MCF 10A (cell line): Measurements from ENCODE around the gene C1QL2. TPM values are rescaled to one million over a fixed set of nuclear protein-coding genes. Genes with fewer than 3 reads are reported as not detected.

Experiments used
- BruUV-seq: library from RNA; stranded (reverse); fragments of 400-500 nt; replicated peaks from 2 replicates; lab custom pipeline; 2021; lab: Mats Ljungman, UMichigan
- CTCF ChIA-PET: fragments of 300-600 bp; sonication (Branson Sonifier 250); formaldehyde crosslinking; extraction: SDS; loops from one replicate; lab custom pipeline; 2021; ENCODE audit warnings: antibody characterized with exemption, inconsistent platforms; lab: Yijun Ruan, JAX
- POLR2A ChIA-PET: fragments of 300-600, 350-650 bp; sonication (Branson Sonifier 250); formaldehyde crosslinking; extraction: SDS; loops from one replicate; lab custom pipeline; 2020; ENCODE audit warnings: antibody characterized with exemption, inconsistent platforms; lab: Yijun Ruan, JAX
- DNase-seq: peaks from one replicate; pipeline ENCODE4 v3.0.0-alpha.2; 2018; ENCODE audit not compliant: unreplicated experiment
- H3K27ac Mint-ChIP-seq: one replicate; pipeline ENCODE4 v1.8.0; 2022; ENCODE audit warnings: mild to moderate bottlenecking, low read depth, mixed read lengths; ENCODE audit not compliant: unreplicated experiment
- H3K27me3 Mint-ChIP-seq: one replicate; pipeline ENCODE4 v1.8.0; 2022; ENCODE audit warnings: mixed read lengths; ENCODE audit not compliant: insufficient read depth, unreplicated experiment
- H3K36me3 Mint-ChIP-seq: one replicate; pipeline ENCODE4 v1.8.0; 2022; ENCODE audit warnings: mild to moderate bottlenecking, moderate library complexity, mixed read lengths; ENCODE audit not compliant: insufficient read depth, unreplicated experiment
- H3K4me1 Mint-ChIP-seq: one replicate; pipeline ENCODE4 v1.8.0; 2022; ENCODE audit warnings: mixed read lengths; ENCODE audit not compliant: insufficient read depth, unreplicated experiment
- H3K4me3 Mint-ChIP-seq: one replicate; pipeline ENCODE4 v1.8.0; 2022; ENCODE audit warnings: mild to moderate bottlenecking, moderate library complexity, mixed read lengths; ENCODE audit not compliant: unreplicated experiment
- H3K9me3 Mint-ChIP-seq: one replicate; pipeline ENCODE4 v1.8.0; 2022; ENCODE audit warnings: mixed read lengths; ENCODE audit not compliant: unreplicated experiment
- intact Hi-C: fragments of 100-400 bp; cut with micrococcal nuclease; formaldehyde crosslinking; loops from 2 replicates; pipeline ENCODE4 v1.14.1; 2022
- total RNA-seq: library from RNA; stranded (reverse); gene quantifications from 2 replicates; pipeline ENCODE4 v1.2.3, GENCODE V29; 2022
- TF ChIP-seq, protein P1 (sequence below): fragments of 200-600 bp; IDR thresholded peaks from one replicate; pipeline ENCODE4 v1.8.0; 2022; ENCODE audit warnings: antibody characterized with exemption, mild to moderate bottlenecking; ENCODE audit not compliant: unreplicated experiment

The C1QL2 gene
- total RNA-seq, 1 experiment from 2014 or later, result not detected

DNA sequence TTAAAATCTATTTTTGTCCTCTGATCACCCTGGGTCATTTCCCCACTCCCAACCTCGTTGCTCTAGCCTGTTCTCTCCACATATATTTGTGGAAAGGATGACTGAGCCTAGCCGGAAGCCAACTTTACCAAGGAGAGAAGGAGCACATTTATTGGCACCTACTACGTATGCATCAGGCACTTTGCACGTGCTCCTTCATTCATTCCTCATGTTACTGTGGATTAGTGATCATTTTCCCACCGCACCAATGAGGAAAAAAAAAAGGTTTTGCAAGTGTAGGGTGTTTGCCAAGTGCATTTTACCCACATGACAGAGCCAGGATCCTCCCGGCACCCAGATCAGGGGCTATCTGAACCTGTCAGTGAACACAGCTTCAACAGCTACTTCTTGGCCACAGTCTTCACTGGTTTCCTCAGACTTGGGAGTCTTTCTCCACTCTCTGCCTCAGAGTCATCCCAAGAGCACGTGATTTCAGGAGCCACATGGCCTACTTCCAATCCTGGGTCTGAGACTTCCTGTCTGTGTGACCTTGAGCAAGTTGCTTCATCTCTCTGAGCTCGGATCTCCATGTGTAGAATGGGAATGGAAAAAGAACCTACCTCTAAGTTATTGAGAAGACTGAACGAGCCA lies 1.9 kb upstream of the C1QL2 start:
- H3K27ac Mint-ChIP-seq, result no peak overlapping the region
- no TSS peak for BruUV-seq
- H3K4me3 Mint-ChIP-seq, result no peak overlapping the region
- intact Hi-C loops, result no loop called here
- DNase-seq, result peak; percentile 26
- no peaks in the 10 kb centered on the region for H3K9me3 Mint-ChIP-seq
- H3K36me3 Mint-ChIP-seq, result no peaks in the 10 kb centered on the region
- ChIA-PET POLR2A (no interaction called here), CTCF (interaction anchor here (0.6 to 1.4 kb wide), 4 partner anchors 15 to 459 kb away, joined by 3 to 6 read pairs (median 4); no protein-coding TSS in a partner anchor)
- no peaks in the 10 kb centered on the region for H3K4me1 Mint-ChIP-seq
- TF ChIP-seq, protein P1, sequence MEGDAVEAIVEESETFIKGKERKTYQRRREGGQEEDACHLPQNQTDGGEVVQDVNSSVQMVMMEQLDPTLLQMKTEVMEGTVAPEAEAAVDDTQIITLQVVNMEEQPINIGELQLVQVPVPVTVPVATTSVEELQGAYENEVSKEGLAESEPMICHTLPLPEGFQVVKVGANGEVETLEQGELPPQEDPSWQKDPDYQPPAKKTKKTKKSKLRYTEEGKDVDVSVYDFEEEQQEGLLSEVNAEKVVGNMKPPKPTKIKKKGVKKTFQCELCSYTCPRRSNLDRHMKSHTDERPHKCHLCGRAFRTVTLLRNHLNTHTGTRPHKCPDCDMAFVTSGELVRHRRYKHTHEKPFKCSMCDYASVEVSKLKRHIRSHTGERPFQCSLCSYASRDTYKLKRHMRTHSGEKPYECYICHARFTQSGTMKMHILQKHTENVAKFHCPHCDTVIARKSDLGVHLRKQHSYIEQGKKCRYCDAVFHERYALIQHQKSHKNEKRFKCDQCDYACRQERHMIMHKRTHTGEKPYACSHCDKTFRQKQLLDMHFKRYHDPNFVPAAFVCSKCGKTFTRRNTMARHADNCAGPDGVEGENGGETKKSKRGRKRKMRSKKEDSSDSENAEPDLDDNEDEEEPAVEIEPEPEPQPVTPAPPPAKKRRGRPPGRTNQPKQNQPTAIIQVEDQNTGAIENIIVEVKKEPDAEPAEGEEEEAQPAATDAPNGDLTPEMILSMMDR, result no peak
- peaks cover 51% of the 10 kb centered on the region for H3K27me3 Mint-ChIP-seq

DNA sequence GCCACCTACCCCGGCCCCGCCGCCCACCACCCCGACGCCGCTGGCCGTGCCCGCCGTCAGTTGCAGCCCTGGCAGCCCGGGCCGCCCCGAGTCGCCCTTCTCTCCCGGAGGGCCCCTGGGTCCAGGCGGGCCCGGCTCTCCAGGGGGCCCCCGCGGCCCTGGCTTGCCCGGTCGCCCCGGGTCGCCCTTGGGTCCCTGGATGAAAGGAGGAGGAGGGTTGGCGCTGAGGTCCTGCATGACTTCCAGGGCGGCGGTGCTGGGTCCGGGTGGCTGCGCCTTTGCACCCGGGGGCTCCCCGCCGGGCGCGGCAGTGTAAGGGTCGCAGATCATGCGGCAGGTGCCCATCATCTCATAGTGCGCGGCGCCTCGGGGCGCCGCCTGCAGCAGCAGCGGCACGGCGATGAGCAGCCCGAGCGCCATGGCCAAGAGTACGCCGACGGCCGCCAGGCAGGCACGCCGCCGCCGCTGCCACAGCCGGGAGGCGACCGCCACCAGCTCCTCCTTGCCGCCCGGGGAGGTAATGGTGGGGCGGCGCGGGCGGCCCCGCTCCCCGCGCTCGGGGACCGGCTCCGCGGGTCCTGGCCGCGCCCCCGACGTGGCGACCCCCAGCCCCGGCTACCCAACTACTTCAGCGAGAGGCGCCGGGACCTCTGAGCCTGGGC lies 570 bp downstream of the C1QL2 start:
- no peak overlapping the region for H3K4me3 Mint-ChIP-seq
- H3K27me3 Mint-ChIP-seq, result peaks cover 58% of the 10 kb centered on the region
- TF ChIP-seq, protein P1, result no peak
- intact Hi-C loops, result no loop called here
- H3K4me1 Mint-ChIP-seq, result no peaks in the 10 kb centered on the region
- no peak overlapping the region for H3K27ac Mint-ChIP-seq
- no peaks in the 10 kb centered on the region for H3K36me3 Mint-ChIP-seq
- POLR2A ChIA-PET, result no interaction called here
- CTCF ChIA-PET, result no interaction called here
- BruUV-seq, result no TSS peak
- DNase-seq, result no peak
- no peaks in the 10 kb centered on the region for H3K9me3 Mint-ChIP-seq

DNA sequence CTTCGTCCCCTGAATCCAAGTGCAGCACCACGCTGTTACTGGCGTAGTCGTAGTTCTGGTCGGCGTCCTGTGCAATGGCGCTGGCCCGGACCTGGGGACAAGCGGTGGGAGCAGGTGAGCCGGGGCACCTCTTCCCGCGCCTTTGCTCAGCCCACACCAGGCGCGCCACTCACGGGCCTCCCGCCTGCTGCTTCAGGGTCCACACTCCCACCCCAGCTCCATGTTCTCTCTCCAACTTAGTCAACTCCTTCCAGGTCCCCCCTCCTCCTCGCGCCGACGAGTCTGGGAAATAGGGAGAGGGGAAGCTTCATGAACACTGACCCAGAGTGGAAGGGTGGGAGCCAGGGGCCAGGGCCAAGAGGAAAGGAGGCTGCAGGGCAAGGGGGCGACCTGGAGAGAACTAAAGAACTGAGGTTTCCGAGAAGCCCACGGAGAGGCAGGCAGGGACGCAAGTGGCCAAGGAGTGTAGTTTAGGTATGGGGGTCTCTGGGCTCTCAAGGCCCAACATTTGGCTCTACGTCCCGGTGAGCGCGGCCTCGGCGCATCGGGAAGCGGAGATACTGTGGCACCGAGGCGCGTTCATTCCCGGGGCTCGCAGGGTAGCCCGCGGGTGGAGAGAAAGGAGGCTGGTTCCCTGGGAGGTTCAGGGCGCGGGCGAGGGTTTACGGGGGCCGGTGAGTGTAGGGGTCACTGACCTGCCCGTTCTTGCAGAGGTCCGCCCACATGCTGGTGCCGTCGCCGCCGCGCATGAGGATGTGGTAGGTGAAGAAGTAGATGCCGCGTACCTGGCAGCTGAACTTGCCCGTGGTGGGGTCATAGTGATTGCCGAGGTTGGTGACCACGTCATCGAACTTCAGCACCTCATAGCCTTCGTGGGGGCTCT lies 1.4 kb downstream of the C1QL2 start:
- Mint-ChIP-seq H3K27ac (no peak overlapping the region), H3K4me1 (no peaks in the 10 kb centered on the region), H3K4me3 (no peak overlapping the region), H3K9me3 (no peaks in the 10 kb centered on the region), H3K27me3 (peaks cover 58% of the 10 kb centered on the region), H3K36me3 (no peaks in the 10 kb centered on the region)
- ChIA-PET POLR2A (no interaction called here), CTCF (no interaction called here)
- intact Hi-C loops, result no loop called here
- no TSS peak for BruUV-seq
- no peak for DNase-seq
- TF ChIP-seq, protein P1, result no peak
